H9 (cell line): ENCODE results near the gene FAM83F. TPM values are rescaled to one million over a fixed set of nuclear protein-coding genes. Genes with fewer than 3 reads are reported as not detected.

Experiments
- DNase-seq: peaks from one replicate; pipeline ENCODE4 v3.0.0-alpha.2; 2017
- H2AFZ ChIP-seq: one replicate; pipeline ENCODE4 v1.6.1; 2013; ENCODE audit warnings: mild to moderate bottlenecking, low read length, control low read depth, moderate library complexity
- H2AK5ac ChIP-seq: 2 replicates; pipeline ENCODE4 v1.6.1; 2013; ENCODE audit warnings: low read length, control low read depth, mixed read lengths; ENCODE audit not compliant: insufficient read length
- H2BK120ac ChIP-seq: one replicate; pipeline ENCODE4 v1.6.1; 2013; ENCODE audit warnings: low read depth, mild to moderate bottlenecking, low read length, control low read depth, inconsistent platforms; ENCODE audit not compliant: poor library complexity, severe bottlenecking
- H2BK12ac ChIP-seq: 2 replicates; pipeline ENCODE4 v1.6.1; 2013; ENCODE audit warnings: low read length, control low read depth, mixed read lengths, low read depth; ENCODE audit not compliant: insufficient read length
- H2BK15ac ChIP-seq: 2 replicates; pipeline ENCODE4 v1.6.1; 2013; ENCODE audit warnings: low read depth, low read length, control low read depth
- H2BK20ac ChIP-seq: one replicate; pipeline ENCODE4 v1.6.1; 2013; ENCODE audit warnings: low read depth, mild to moderate bottlenecking, low read length, control low read depth, inconsistent platforms; ENCODE audit not compliant: poor library complexity, severe bottlenecking
- H2BK5ac ChIP-seq: 2 replicates; pipeline ENCODE4 v1.6.1; 2013; ENCODE audit warnings: low read length, control low read depth, mixed read lengths; ENCODE audit not compliant: insufficient read length
- H3K14ac ChIP-seq: 2 replicates; pipeline ENCODE4 v1.6.1; 2013; ENCODE audit warnings: low read length, control low read depth; ENCODE audit not compliant: insufficient read depth
- H3K18ac ChIP-seq: 2 replicates; pipeline ENCODE4 v1.6.1; 2013; ENCODE audit warnings: low read depth, mild to moderate bottlenecking, mixed read lengths, low read length, control low read depth; ENCODE audit not compliant: insufficient read length
- H3K23ac ChIP-seq: 2 replicates; pipeline ENCODE4 v1.6.1; 2013; ENCODE audit warnings: low read length, control low read depth, mixed read lengths, low read depth; ENCODE audit not compliant: insufficient read length
- H3K23me2 ChIP-seq: 2 replicates; pipeline ENCODE4 v1.6.1; 2013; ENCODE audit warnings: low read depth, mild to moderate bottlenecking, mixed read lengths, low read length, control low read depth; ENCODE audit not compliant: insufficient read length, poor library complexity, severe bottlenecking
- H3K27ac ChIP-seq: 2 replicates; pipeline ENCODE4 v1.5.1; 2013; ENCODE audit warnings: low read length, control low read depth, mixed read lengths, low read depth; ENCODE audit not compliant: insufficient read length
- H3K27me3 ChIP-seq: 2 replicates; pipeline ENCODE4 v1.6.1; 2013; ENCODE audit warnings: low read length, control low read depth, inconsistent platforms; ENCODE audit not compliant: insufficient read depth
- H3K4ac ChIP-seq: 2 replicates; pipeline ENCODE4 v1.6.1; 2013; ENCODE audit warnings: low read depth, mild to moderate bottlenecking, control low read depth, inconsistent platforms, low read length, moderate library complexity
- H3K4me1 ChIP-seq: 2 replicates; pipeline ENCODE4 v1.6.1; 2013; ENCODE audit warnings: low read length, control low read depth, inconsistent platforms; ENCODE audit not compliant: insufficient read depth
- H3K4me2 ChIP-seq: 2 replicates; pipeline ENCODE4 v1.6.1; 2013; ENCODE audit warnings: low read length, control low read depth, mixed read lengths; ENCODE audit not compliant: insufficient read length, insufficient read depth
- H3K56ac ChIP-seq: 2 replicates; pipeline ENCODE4 v1.6.1; 2013; ENCODE audit warnings: low read depth, mild to moderate bottlenecking, mixed read lengths, low read length, control low read depth; ENCODE audit not compliant: insufficient read length
- H3K79me1 ChIP-seq: 2 replicates; pipeline ENCODE4 v1.6.1; 2013; ENCODE audit warnings: low read depth, mild to moderate bottlenecking, moderate library complexity, low read length, control low read depth, inconsistent platforms; ENCODE audit not compliant: insufficient read depth, poor library complexity, severe bottlenecking
- H3K79me2 ChIP-seq: 2 replicates; pipeline ENCODE4 v1.6.1; 2013; ENCODE audit warnings: low read length, control low read depth, inconsistent platforms; ENCODE audit not compliant: insufficient read depth
- H3K9ac ChIP-seq: 2 replicates; pipeline ENCODE4 v1.6.1; 2013; ENCODE audit warnings: low read length, control low read depth, mixed read lengths; ENCODE audit not compliant: insufficient read length; ENCODE audit errors: extremely low read depth
- H3K9me3 ChIP-seq: one replicate; pipeline ENCODE4 v1.6.1; 2013; ENCODE audit warnings: low read depth, low read length, inconsistent platforms; ENCODE audit not compliant: control insufficient read depth
- H3T11ph ChIP-seq: one replicate; pipeline ENCODE4 v1.6.1; 2013; ENCODE audit warnings: mild to moderate bottlenecking, low read length, control low read depth, inconsistent platforms
- H4K20me1 ChIP-seq: one replicate; pipeline ENCODE4 v1.6.1; 2013; ENCODE audit not compliant: control insufficient read depth, insufficient read length, insufficient read depth
- H4K5ac ChIP-seq: 2 replicates; pipeline ENCODE4 v1.6.1; 2013; ENCODE audit warnings: low read depth, mild to moderate bottlenecking, mixed read lengths, low read length, control low read depth; ENCODE audit not compliant: insufficient read length
- H4K8ac ChIP-seq: replicated peaks from 2 replicates; pipeline ENCODE4 v1.6.1; 2013; ENCODE audit warnings: low read length, control low read depth, mixed read lengths, low read depth; ENCODE audit not compliant: insufficient read length
- H4K91ac ChIP-seq: 2 replicates; pipeline ENCODE4 v1.6.1; 2013; ENCODE audit warnings: low read depth, mild to moderate bottlenecking, moderate library complexity, mixed read lengths, low read length, control low read depth; ENCODE audit not compliant: insufficient read length
- H3K27ac Mint-ChIP-seq, 3 experiments: 2 replicates in 2 of 3; 3 replicates in 1 of 3; pipeline ENCODE4 v1.8.0; 2020 to 2021; ENCODE audit warnings: mixed read lengths in 3 of 3, mild to moderate bottlenecking in 1 of 3, moderate library complexity in 1 of 3
- H3K27me3 Mint-ChIP-seq: 2 replicates; pipeline ENCODE4 v1.8.0; 2021; ENCODE audit warnings: low read depth, mild to moderate bottlenecking, moderate library complexity, mixed read lengths
- H3K36me3 Mint-ChIP-seq, 3 experiments: 2 replicates in 2 of 3; 3 replicates in 1 of 3; pipeline ENCODE4 v1.8.0; 2020 to 2021; ENCODE audit warnings: low read depth in 3 of 3, mixed read lengths in 3 of 3; ENCODE audit not compliant: insufficient read depth in 1 of 3
- H3K4me1 Mint-ChIP-seq, 2 experiments: 2 replicates each; pipeline ENCODE4 v1.8.0; 2020; ENCODE audit warnings: mixed read lengths in 2 of 2
- H3K4me3 Mint-ChIP-seq, 2 experiments: 2 replicates in 1 of 2; 3 replicates in 1 of 2; pipeline ENCODE4 v1.8.0; 2020 to 2021; ENCODE audit warnings: mild to moderate bottlenecking in 2 of 2, mixed read lengths in 2 of 2, moderate library complexity in 1 of 2
- H3K9me3 Mint-ChIP-seq, 2 experiments: 2 replicates in 1 of 2; 3 replicates in 1 of 2; pipeline ENCODE4 v1.8.0; 2020; ENCODE audit warnings: mild to moderate bottlenecking in 2 of 2, mixed read lengths in 2 of 2, moderate library complexity in 1 of 2
- WGBS: extraction: QIAGEN DNeasy Blood & Tissue Kit; methylation state at CpG from one replicate; pipeline ENCODE4 v1.1.7; 2013; ENCODE audit warnings: missing lambda C conversion rate, low lambda C conversion rate, mixed read lengths; ENCODE audit not compliant: insufficient read length; ENCODE audit errors: extremely low coverage; 5-methylcytosine and 5-hydroxymethylcytosine counted together
- total RNA-seq: library from RNA; stranded (reverse); gene quantifications from 2 replicates; pipeline ENCODE4 v1.2.1, GENCODE V29; 2021
- TF ChIP-seq, protein P1 (sequence below): fragments of 200-600 bp; sonication (generic); conservative IDR thresholded peaks from 3 replicates; pipeline ENCODE4 v1.8.0; 2021; ENCODE audit warnings: antibody characterized with exemption, mild to moderate bottlenecking

FAM83F gene
- total RNA-seq, 1 experiment from 2014 or later, result 17.4 TPM

DNA sequence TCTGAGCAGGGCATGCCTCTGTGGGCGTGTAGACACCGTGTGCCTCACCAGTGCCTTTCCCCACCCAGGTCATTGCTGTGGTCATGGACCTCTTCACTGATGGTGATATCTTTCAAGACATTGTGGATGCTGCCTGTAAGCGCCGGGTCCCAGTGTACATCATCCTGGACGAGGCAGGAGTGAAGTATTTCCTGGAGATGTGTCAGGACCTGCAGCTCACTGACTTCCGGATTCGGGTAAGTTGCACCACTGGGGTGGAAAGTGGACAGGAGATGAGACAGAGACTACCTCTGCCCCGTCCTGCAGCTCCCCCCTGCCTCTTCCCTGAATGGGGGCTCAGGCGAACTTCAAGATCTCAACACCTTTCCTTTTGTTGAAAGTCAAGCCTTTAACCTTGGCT lies 24.3 kb downstream of the FAM83F start:
- H3K27ac Mint-ChIP-seq, result peak overlapping the region in 1 of 3 experiments; percentile 14; a peak in 1 of 7 replicates
- H3K56ac ChIP-seq, result no peak overlapping the region
- no peak overlapping the region for H2BK5ac ChIP-seq
- H2AK5ac ChIP-seq, result no peak overlapping the region
- DNase-seq, result no peak
- H3K9me3 ChIP-seq, result no peaks in the 10 kb centered on the region
- H2BK12ac ChIP-seq, result no peak overlapping the region
- no peaks in the 10 kb centered on the region for H3K23me2 ChIP-seq
- H3K23ac ChIP-seq, result no peak overlapping the region
- H3K79me1 ChIP-seq, result no peaks in the 10 kb centered on the region
- H3K27me3 Mint-ChIP-seq, result no peaks in the 10 kb centered on the region
- H2BK15ac ChIP-seq, result no peak overlapping the region
- H3K36me3 Mint-ChIP-seq, result peaks cover 21 to 26% (median 23%) of the 10 kb centered on the region in 3 experiments
- TF ChIP-seq, protein P1, sequence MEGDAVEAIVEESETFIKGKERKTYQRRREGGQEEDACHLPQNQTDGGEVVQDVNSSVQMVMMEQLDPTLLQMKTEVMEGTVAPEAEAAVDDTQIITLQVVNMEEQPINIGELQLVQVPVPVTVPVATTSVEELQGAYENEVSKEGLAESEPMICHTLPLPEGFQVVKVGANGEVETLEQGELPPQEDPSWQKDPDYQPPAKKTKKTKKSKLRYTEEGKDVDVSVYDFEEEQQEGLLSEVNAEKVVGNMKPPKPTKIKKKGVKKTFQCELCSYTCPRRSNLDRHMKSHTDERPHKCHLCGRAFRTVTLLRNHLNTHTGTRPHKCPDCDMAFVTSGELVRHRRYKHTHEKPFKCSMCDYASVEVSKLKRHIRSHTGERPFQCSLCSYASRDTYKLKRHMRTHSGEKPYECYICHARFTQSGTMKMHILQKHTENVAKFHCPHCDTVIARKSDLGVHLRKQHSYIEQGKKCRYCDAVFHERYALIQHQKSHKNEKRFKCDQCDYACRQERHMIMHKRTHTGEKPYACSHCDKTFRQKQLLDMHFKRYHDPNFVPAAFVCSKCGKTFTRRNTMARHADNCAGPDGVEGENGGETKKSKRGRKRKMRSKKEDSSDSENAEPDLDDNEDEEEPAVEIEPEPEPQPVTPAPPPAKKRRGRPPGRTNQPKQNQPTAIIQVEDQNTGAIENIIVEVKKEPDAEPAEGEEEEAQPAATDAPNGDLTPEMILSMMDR, result no peak
- H3K14ac ChIP-seq, result no peak overlapping the region
- H3K4me3 Mint-ChIP-seq, result no peak overlapping the region
- H3K4me1 Mint-ChIP-seq, result peaks cover 0 to 2% of the 10 kb centered on the region in 2 experiments; a peak in 1 of 4 replicates
- no peak overlapping the region for H2AFZ ChIP-seq
- H3K9me3 Mint-ChIP-seq, result no peaks in the 10 kb centered on the region
- no peak overlapping the region for H3K9ac ChIP-seq
- H4K91ac ChIP-seq, result no peak overlapping the region
- no peak overlapping the region for H3K27ac ChIP-seq
- no peak overlapping the region for H3K4ac ChIP-seq
- H4K8ac ChIP-seq, result no peak overlapping the region
- no peaks in the 10 kb centered on the region for H3K79me2 ChIP-seq
- no peaks in the 10 kb centered on the region for H3K4me1 ChIP-seq
- no CpG with 5 or more reads among the region's 9 CpGs for WGBS
- H2BK120ac ChIP-seq, result no peak overlapping the region
- no peak overlapping the region for H2BK20ac ChIP-seq
- no peak overlapping the region for H3T11ph ChIP-seq
- no peak overlapping the region for H3K4me2 ChIP-seq
- no peak overlapping the region for H3K18ac ChIP-seq
- H4K20me1 ChIP-seq, result no peaks in the 10 kb centered on the region
- no peaks in the 10 kb centered on the region for H3K27me3 ChIP-seq
- H4K5ac ChIP-seq, result no peak overlapping the region
